AG04450 (cell line): ENCODE data around the gene CSKMT. TPM values are rescaled to one million over a fixed set of nuclear protein-coding genes. Genes with fewer than 3 reads are reported as not detected.

ENCODE experiments used
- CTCF ChIA-PET: fragments of 300-600, 350-600 bp; formaldehyde crosslinking; extraction: SDS; loops from one replicate; lab custom pipeline; 2022; ENCODE audit warnings: antibody characterized with exemption, inconsistent platforms; lab: Charles Lee
- POLR2A ChIA-PET: fragments of 350-600 bp; formaldehyde crosslinking; extraction: SDS; loops from one replicate; lab custom pipeline; 2021; ENCODE audit warnings: antibody characterized with exemption, inconsistent platforms; lab: Yijun Ruan, JAX
- DNase-seq: peaks from one replicate; pipeline ENCODE4 v3.0.0-alpha.2; 2011; ENCODE audit warnings: low read depth, low spot score
- H3K27ac ChIP-seq: one replicate; pipeline ENCODE4 v1.5.1; 2012; ENCODE audit warnings: low read depth, low read length, control low read depth
- H3K27me3 ChIP-seq: one replicate; pipeline ENCODE4 v1.6.0; 2012; ENCODE audit warnings: low read length; ENCODE audit not compliant: control insufficient read depth, insufficient read depth
- H3K4me3 ChIP-seq: 2 replicates; pipeline ENCODE4 v1.5.1; 2011; ENCODE audit warnings: mild to moderate bottlenecking, low read depth, low read length, control low read depth
- H3K9me3 ChIP-seq: 2 replicates; pipeline ENCODE4 v1.5.1; 2012; ENCODE audit warnings: low read length; ENCODE audit not compliant: control insufficient read depth, insufficient read depth
- CTCF ChIP-seq: IDR thresholded peaks from 2 replicates; pipeline ENCODE4 v1.5.1; 2011; ENCODE audit warnings: low read depth, low read length, control low read depth, inconsistent platforms
- polyA plus RNA-seq: library from polyadenylated mRNA; depleted of rRNA; stranded (reverse); fragments of >200 nt; gene quantifications from 2 replicates; pipeline ENCODE4 v1.2.3, GENCODE V29; 2011

CSKMT gene
- polyA plus RNA-seq, 1 experiment = 4.6 TPM

DNA sequence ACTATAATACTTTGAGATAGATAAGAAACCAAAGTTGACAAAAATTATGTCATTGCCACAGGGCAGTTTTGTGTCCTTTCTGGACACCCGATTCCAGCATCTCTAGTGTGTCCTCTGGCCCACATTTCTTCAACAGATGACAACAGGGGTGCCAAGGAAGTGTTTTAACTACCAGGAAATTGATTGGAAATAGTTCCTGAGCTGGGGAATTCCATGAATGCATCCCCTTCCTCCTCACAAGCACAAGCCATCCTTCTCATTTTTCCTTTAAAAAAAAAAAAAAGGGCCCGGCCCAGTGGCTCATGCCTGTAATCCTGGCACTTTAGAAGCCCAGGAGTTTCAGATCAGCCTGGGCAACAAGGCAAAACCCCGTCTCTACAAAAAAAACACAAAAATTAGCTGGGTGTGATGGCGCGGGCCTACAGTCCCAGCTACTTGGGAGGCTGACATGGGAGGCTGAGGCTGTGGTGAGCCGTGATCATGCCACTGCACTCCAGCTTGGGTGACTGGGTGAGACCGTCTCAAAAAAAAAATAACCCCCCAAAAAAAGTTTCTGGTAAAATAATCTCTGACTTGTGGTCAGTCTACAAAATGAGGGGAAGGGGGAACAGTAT is 42.5 kb upstream of the CSKMT start:
- ChIA-PET POLR2A (interaction anchor here (0.8 to 2.9 kb wide), 12 partner anchors 9 to 228 kb away, joined by 3 to 23 read pairs (median 6); partner anchors contain the start of genes C11orf98, CSKMT, GANAB and MTA2), CTCF (interaction anchor here (0.6 to 1.8 kb wide), 3 partner anchors 11 to 228 kb away, joined by 3 to 8 read pairs (median 7); no protein-coding TSS in a partner anchor)
- Histone ChIP-seq H3K27me3 (no peaks in the 10 kb centered on the region), H3K27ac (peak overlapping the region; percentile 97), H3K4me3 (peak overlapping the region; percentile 41), H3K9me3 (no peaks in the 10 kb centered on the region)
- TF ChIP-seq CTCF = no peak
- DNase-seq = no peak

- Histone ChIP-seq H3K27ac (no peak overlapping the region), H3K4me3 (no peak overlapping the region), H3K27me3 (no peaks in the 10 kb centered on the region), H3K9me3 (no peaks in the 10 kb centered on the region)
- ChIA-PET POLR2A (no interaction called here), CTCF (no interaction called here)
- no peak for DNase-seq
- TF ChIP-seq CTCF = no peak
These were observed 37.4 kb upstream of the CSKMT start for GRCh38 chr11:62627713-62628112.

DNA sequence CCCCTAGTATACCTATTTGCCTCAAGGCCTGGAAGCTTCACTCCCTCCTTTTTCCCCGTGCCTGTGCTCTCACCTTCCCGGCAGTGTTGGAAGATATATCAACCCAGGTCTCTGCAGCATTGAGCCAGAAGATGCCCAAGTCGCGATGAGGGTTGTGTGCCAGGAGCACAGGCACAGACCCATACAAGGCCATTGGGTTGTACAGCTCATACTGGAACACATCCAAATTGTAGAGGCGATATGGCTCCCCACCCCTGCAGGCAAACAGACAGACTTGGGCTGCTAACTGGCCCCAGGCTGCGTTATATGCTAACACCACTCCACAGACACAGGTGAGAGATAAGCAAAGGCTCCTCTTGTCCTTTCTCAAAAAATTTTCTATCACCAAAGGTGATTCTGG is 32.6 kb upstream of the CSKMT start:
- no peak for DNase-seq
- Histone ChIP-seq H3K4me3 (no peak overlapping the region), H3K9me3 (no peaks in the 10 kb centered on the region), H3K27ac (no peak overlapping the region), H3K27me3 (no peaks in the 10 kb centered on the region)
- ChIA-PET POLR2A (interaction anchor here (1.3 kb wide), 1 partner anchor 33 kb away, joined by 4 read pairs; the partner anchor contains the start of genes C11orf98 and CSKMT), CTCF (no interaction called here)
- no peak for TF ChIP-seq CTCF

DNA sequence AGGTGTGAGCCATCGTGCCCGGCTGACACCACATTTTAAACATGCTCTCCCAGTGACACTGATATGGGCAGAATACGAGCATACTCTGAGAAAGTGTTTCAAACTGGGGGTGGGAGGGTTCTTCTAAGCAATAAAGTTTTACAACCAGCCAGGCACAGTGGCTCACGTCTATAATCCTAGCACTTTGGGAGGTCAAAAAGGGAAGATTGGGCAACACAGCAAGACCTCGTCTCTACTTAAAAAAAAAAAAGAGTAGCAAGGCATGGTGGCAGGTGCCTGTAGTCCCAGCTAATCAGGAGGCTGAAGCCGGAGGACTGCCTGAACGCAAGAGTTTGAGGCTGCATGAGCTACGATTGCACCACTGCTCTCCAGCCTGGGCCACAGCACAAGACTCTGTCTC is 20.9 kb upstream of the CSKMT start:
- Histone ChIP-seq H3K9me3 (peaks cover 6% of the 10 kb centered on the region; the same call in 1 of the 2 replicates), H3K27me3 (no peaks in the 10 kb centered on the region), H3K4me3 (no peak overlapping the region), H3K27ac (no peak overlapping the region)
- ChIA-PET CTCF (no interaction called here), POLR2A (interaction anchor here (0.7 to 0.8 kb wide), 2 partner anchors 9 to 21 kb away, joined by 3 to 5 read pairs; partner anchors contain the start of genes C11orf98, CSKMT and INTS5)
- TF ChIP-seq CTCF = no peak
- DNase-seq = no peak

DNA sequence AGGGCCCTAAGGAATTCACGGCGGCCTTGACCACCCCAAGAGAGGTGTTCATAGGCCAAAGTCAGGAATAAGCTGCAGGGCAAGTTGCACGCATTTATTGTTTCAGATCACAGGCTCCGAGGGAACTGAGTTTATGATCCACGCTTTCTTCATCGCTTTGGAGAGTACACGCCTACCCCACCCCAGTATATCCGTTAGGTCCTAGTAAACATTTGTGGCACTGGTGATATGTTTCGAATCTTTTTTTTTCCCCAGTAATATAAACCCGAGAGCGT is 19.5 kb upstream of the CSKMT start:
- Histone ChIP-seq H3K27ac (peak overlapping the region; percentile 94), H3K27me3 (no peaks in the 10 kb centered on the region), H3K4me3 (peak overlapping the region; percentile 93), H3K9me3 (peaks cover 6% of the 10 kb centered on the region; the same call in 1 of the 2 replicates)
- no peak for TF ChIP-seq CTCF
- CTCF ChIA-PET = interaction anchor here (0.9 kb wide), 1 partner anchor 251 kb away, joined by 3 read pairs; no protein-coding TSS in a partner anchor
- no peak for DNase-seq
- POLR2A ChIA-PET = interaction anchor here (0.8 to 2.0 kb wide), 6 partner anchors 19 to 72 kb away, joined by 3 to 33 read pairs (median 5); partner anchors contain the start of genes B3GAT3, C11orf98, CSKMT and EEF1G
